GM23338 (cell line): ENCODE results near the gene ERCC6. TPM values are rescaled to one million over a fixed set of nuclear protein-coding genes. Genes with fewer than 3 reads are reported as not detected.

Experiments used
- ATAC-seq: fragments of 200-7000 bp; cut with Tn5 transposase; 3 replicates; pipeline ENCODE4 v1.9.1; 2020
- DNase-seq: peaks from one replicate; pipeline ENCODE4 v3.0.0-alpha.2; 2015; ENCODE audit warnings: low spot score
- H2AFZ ChIP-seq: fragments of 200-600 bp; sonication (generic); 2 replicates; pipeline ENCODE4 v1.8.0; 2016; ENCODE audit warnings: antibody characterized with exemption, mild to moderate bottlenecking, moderate library complexity
- H3F3A ChIP-seq: fragments of 200-600 bp; sonication (generic); replicated peaks from 2 replicates; pipeline ENCODE4 v1.8.0; 2017; ENCODE audit warnings: antibody characterized with exemption, mixed run types, low read depth
- H3K27ac ChIP-seq: fragments of 200-600 bp; sonication (generic); 2 replicates; pipeline ENCODE4 v1.6.1; 2016; ENCODE audit warnings: low read depth
- H3K27me3 ChIP-seq: fragments of 200-600 bp; sonication (generic); 2 replicates; pipeline ENCODE4 v1.8.0; 2016; ENCODE audit warnings: mild to moderate bottlenecking, mixed run types, moderate library complexity; ENCODE audit not compliant: insufficient read depth
- H3K36me3 ChIP-seq: fragments of 200-600 bp; sonication (generic); 2 replicates; pipeline ENCODE4 v1.8.0; 2016; ENCODE audit warnings: mild to moderate bottlenecking; ENCODE audit not compliant: insufficient read depth
- H3K4me1 ChIP-seq: fragments of 200-600 bp; sonication (generic); 2 replicates; pipeline ENCODE4 v1.8.0; 2016; ENCODE audit warnings: mild to moderate bottlenecking, moderate library complexity; ENCODE audit not compliant: insufficient read depth
- H3K4me2 ChIP-seq: fragments of 200-600 bp; sonication (generic); 2 replicates; pipeline ENCODE4 v1.7.1; 2017; ENCODE audit warnings: mixed run types
- H3K4me3 ChIP-seq: fragments of 200-600 bp; sonication (generic); 2 replicates; pipeline ENCODE4 v1.6.1; 2016; ENCODE audit warnings: mixed run types
- H3K79me2 ChIP-seq: fragments of 200-600 bp; sonication (generic); replicated peaks from 2 replicates; pipeline ENCODE4 v1.8.0; 2017; ENCODE audit warnings: mild to moderate bottlenecking; ENCODE audit not compliant: insufficient read depth
- H3K9me2 ChIP-seq: fragments of 200-600 bp; sonication (generic); 2 replicates; pipeline ENCODE4 v1.8.0; 2017; ENCODE audit not compliant: insufficient read depth
- H4K20me1 ChIP-seq: fragments of 200-600 bp; sonication (generic); replicated peaks from 2 replicates; pipeline ENCODE4 v1.8.0; 2017; ENCODE audit warnings: mild to moderate bottlenecking; ENCODE audit not compliant: insufficient read depth
- H3K27ac Mint-ChIP-seq: 2 replicates; pipeline ENCODE4 v1.8.0; 2020; ENCODE audit warnings: inconsistent platforms, mild to moderate bottlenecking, moderate library complexity, mixed read lengths
- H3K27me3 Mint-ChIP-seq: 3 replicates; pipeline ENCODE4 v1.8.0; 2022; ENCODE audit warnings: low read depth, mild to moderate bottlenecking, moderate library complexity, mixed read lengths, inconsistent platforms; ENCODE audit not compliant: insufficient read depth, poor library complexity
- H3K36me3 Mint-ChIP-seq: 3 replicates; pipeline ENCODE4 v1.8.0; 2021; ENCODE audit warnings: low read depth, mild to moderate bottlenecking, inconsistent platforms, moderate library complexity, mixed read lengths
- H3K4me1 Mint-ChIP-seq: 3 replicates; pipeline ENCODE4 v1.8.0; 2020; ENCODE audit warnings: mild to moderate bottlenecking, inconsistent platforms, mixed read lengths
- H3K4me3 Mint-ChIP-seq: 3 replicates; pipeline ENCODE4 v1.8.0; 2021; ENCODE audit warnings: moderate library complexity, mild to moderate bottlenecking, inconsistent platforms, mixed read lengths
- H3K9me3 Mint-ChIP-seq: 3 replicates; pipeline ENCODE4 v1.8.0; 2020; ENCODE audit warnings: moderate library complexity, mild to moderate bottlenecking, inconsistent platforms, mixed read lengths
- CREB1 ChIP-seq: fragments of 250-450 bp; sonication (Bioruptor Pico); IDR thresholded peaks from 2 replicates; pipeline ENCODE4 v1.5.0; 2020; ENCODE audit warnings: low read depth, mild to moderate bottlenecking, moderate library complexity
- EZH2 ChIP-seq: fragments of 200-600 bp; sonication (generic); IDR thresholded peaks from one replicate; pipeline ENCODE4 v1.8.0; 2017; ENCODE audit warnings: antibody characterized with exemption, mild to moderate bottlenecking, low read depth; ENCODE audit not compliant: unreplicated experiment
- EZH2phosphoT487 ChIP-seq: fragments of 200-600 bp; sonication (generic); IDR thresholded peaks from one replicate; pipeline ENCODE4 v1.8.1; 2018; ENCODE audit warnings: antibody characterized with exemption; ENCODE audit not compliant: unreplicated experiment
- JUNB ChIP-seq: IDR thresholded peaks from one replicate; pipeline ENCODE4 v1.6.1; 2016; ENCODE audit warnings: antibody characterized with exemption; ENCODE audit not compliant: unreplicated experiment
- NANOG ChIP-seq: IDR thresholded peaks from 2 replicates; pipeline ENCODE4 v1.6.1; 2016; ENCODE audit warnings: antibody characterized with exemption, borderline replicate concordance
- POLR2AphosphoS5 ChIP-seq: IDR thresholded peaks from 2 replicates; pipeline ENCODE4 v1.6.1; 2016; ENCODE audit warnings: antibody characterized with exemption, low read depth
- STAT1 ChIP-seq: IDR thresholded peaks from one replicate; pipeline ENCODE4 v1.6.1; 2016; ENCODE audit warnings: antibody characterized with exemption; ENCODE audit not compliant: unreplicated experiment
- ZNF114 ChIP-seq: fragments of 250-450 bp; sonication (Bioruptor Pico); IDR thresholded peaks from 2 replicates; pipeline ENCODE4 v1.5.0; 2020; ENCODE audit warnings: mild to moderate bottlenecking, moderate library complexity
- ZNF331 ChIP-seq: fragments of 250-450 bp; sonication (Bioruptor Pico); IDR thresholded peaks from 2 replicates; pipeline ENCODE4 v1.5.0; 2020; ENCODE audit warnings: low read depth, mild to moderate bottlenecking, moderate library complexity
- polyA plus RNA-seq: library from polyadenylated mRNA; unstranded; fragments of >200 nt; fragmentation: Nextera tagmentation; extraction: Ambion mirVana; gene quantifications from 2 replicates; pipeline ENCODE4 v1.2.1, GENCODE V29; 2016
- total RNA-seq: library from RNA; depleted of rRNA; stranded (reverse); fragments of >200 nt; shearing (Covaris generic); gene quantifications from 2 replicates; pipeline ENCODE4 v1.2.3, GENCODE V29; 2014
- TF ChIP-seq, protein P1 (sequence below): IDR thresholded peaks from one replicate; pipeline ENCODE4 v1.6.1; 2018; ENCODE audit warnings: antibody characterized with exemption; ENCODE audit not compliant: unreplicated experiment
- TF ChIP-seq, protein P2 (sequence below): fragments of 250-450 bp; sonication (Bioruptor Pico); IDR thresholded peaks from 2 replicates; pipeline ENCODE4 v1.5.0; 2020; ENCODE audit warnings: mild to moderate bottlenecking, moderate library complexity
- TF ChIP-seq, protein P3 (sequence below): IDR thresholded peaks from 2 replicates; pipeline ENCODE4 v1.6.1; 2016; ENCODE audit warnings: antibody characterized with exemption
- TF ChIP-seq, protein P4 (sequence below), 2 experiments: fragments of 200-600 bp in 1 of 2; sonication (generic) in 1 of 2; conservative IDR thresholded peaks; 2 replicates each; pipeline versions ENCODE4 v1.5.1 to v1.6.1; 2016 to 2017; ENCODE audit warnings: antibody characterized with exemption in 2 of 2, low read depth in 2 of 2, mild to moderate bottlenecking in 2 of 2, moderate library complexity in 1 of 2

Gene ERCC6
- total and polyA plus RNA-seq, 2 experiments from 2014 or later: 2.5 to 13.8 TPM

DNA sequence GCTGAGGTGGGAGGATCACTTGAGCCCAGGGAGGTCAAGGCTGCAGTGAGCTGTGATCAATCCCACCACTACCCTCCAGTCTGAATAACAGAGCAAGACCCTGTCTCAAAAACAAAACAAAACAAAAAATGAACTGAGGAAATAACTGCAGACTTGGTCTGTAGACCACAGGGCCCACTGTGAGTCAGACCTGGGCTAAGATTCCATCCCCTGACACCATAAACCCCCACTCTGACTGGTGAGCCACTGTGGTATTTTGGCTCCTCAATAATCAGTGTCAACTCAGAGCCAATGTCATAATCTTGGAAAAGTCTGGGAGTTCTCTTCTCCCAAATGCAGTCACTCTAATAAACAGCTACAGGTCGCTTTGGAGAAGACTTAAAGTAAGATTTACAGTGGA lies 24.0 kb upstream of the ERCC6 start:
- Mint-ChIP-seq H3K9me3 (peaks cover 2% of the 10 kb centered on the region; the same call in 2 of the 3 replicates), H3K27ac (no peak overlapping the region), H3K36me3 (no peaks in the 10 kb centered on the region), H3K4me3 (no peak overlapping the region), H3K27me3 (peaks cover 5% of the 10 kb centered on the region), H3K4me1 (peaks cover 11% of the 10 kb centered on the region)
- DNase-seq (no peak), ATAC-seq (no peak)
- Histone ChIP-seq H2AFZ (no peak overlapping the region), H3K79me2 (no peaks in the 10 kb centered on the region), H3K9me2 (peaks cover 2% of the 10 kb centered on the region; the same call in 1 of the 2 replicates), H3K27ac (no peak overlapping the region), H3K36me3 (no peaks in the 10 kb centered on the region), H3K27me3 (no peaks in the 10 kb centered on the region), H4K20me1 (no peaks in the 10 kb centered on the region), H3F3A (no peaks in the 10 kb centered on the region), H3K4me3 (no peak overlapping the region), H3K4me2 (no peak overlapping the region), H3K4me1 (peaks cover 4% of the 10 kb centered on the region; the same call in 1 of the 2 replicates)
- TF ChIP-seq ZNF331 (CRISPR knock-in tag): no peak
- no peak for TF ChIP-seq EZH2
- TF ChIP-seq NANOG: no peak
- TF ChIP-seq JUNB: no peak
- no peak for TF ChIP-seq CREB1 (CRISPR knock-in tag)
- TF ChIP-seq, protein P1, sequence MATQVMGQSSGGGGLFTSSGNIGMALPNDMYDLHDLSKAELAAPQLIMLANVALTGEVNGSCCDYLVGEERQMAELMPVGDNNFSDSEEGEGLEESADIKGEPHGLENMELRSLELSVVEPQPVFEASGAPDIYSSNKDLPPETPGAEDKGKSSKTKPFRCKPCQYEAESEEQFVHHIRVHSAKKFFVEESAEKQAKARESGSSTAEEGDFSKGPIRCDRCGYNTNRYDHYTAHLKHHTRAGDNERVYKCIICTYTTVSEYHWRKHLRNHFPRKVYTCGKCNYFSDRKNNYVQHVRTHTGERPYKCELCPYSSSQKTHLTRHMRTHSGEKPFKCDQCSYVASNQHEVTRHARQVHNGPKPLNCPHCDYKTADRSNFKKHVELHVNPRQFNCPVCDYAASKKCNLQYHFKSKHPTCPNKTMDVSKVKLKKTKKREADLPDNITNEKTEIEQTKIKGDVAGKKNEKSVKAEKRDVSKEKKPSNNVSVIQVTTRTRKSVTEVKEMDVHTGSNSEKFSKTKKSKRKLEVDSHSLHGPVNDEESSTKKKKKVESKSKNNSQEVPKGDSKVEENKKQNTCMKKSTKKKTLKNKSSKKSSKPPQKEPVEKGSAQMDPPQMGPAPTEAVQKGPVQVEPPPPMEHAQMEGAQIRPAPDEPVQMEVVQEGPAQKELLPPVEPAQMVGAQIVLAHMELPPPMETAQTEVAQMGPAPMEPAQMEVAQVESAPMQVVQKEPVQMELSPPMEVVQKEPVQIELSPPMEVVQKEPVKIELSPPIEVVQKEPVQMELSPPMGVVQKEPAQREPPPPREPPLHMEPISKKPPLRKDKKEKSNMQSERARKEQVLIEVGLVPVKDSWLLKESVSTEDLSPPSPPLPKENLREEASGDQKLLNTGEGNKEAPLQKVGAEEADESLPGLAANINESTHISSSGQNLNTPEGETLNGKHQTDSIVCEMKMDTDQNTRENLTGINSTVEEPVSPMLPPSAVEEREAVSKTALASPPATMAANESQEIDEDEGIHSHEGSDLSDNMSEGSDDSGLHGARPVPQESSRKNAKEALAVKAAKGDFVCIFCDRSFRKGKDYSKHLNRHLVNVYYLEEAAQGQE: no peak
- TF ChIP-seq, protein P2, sequence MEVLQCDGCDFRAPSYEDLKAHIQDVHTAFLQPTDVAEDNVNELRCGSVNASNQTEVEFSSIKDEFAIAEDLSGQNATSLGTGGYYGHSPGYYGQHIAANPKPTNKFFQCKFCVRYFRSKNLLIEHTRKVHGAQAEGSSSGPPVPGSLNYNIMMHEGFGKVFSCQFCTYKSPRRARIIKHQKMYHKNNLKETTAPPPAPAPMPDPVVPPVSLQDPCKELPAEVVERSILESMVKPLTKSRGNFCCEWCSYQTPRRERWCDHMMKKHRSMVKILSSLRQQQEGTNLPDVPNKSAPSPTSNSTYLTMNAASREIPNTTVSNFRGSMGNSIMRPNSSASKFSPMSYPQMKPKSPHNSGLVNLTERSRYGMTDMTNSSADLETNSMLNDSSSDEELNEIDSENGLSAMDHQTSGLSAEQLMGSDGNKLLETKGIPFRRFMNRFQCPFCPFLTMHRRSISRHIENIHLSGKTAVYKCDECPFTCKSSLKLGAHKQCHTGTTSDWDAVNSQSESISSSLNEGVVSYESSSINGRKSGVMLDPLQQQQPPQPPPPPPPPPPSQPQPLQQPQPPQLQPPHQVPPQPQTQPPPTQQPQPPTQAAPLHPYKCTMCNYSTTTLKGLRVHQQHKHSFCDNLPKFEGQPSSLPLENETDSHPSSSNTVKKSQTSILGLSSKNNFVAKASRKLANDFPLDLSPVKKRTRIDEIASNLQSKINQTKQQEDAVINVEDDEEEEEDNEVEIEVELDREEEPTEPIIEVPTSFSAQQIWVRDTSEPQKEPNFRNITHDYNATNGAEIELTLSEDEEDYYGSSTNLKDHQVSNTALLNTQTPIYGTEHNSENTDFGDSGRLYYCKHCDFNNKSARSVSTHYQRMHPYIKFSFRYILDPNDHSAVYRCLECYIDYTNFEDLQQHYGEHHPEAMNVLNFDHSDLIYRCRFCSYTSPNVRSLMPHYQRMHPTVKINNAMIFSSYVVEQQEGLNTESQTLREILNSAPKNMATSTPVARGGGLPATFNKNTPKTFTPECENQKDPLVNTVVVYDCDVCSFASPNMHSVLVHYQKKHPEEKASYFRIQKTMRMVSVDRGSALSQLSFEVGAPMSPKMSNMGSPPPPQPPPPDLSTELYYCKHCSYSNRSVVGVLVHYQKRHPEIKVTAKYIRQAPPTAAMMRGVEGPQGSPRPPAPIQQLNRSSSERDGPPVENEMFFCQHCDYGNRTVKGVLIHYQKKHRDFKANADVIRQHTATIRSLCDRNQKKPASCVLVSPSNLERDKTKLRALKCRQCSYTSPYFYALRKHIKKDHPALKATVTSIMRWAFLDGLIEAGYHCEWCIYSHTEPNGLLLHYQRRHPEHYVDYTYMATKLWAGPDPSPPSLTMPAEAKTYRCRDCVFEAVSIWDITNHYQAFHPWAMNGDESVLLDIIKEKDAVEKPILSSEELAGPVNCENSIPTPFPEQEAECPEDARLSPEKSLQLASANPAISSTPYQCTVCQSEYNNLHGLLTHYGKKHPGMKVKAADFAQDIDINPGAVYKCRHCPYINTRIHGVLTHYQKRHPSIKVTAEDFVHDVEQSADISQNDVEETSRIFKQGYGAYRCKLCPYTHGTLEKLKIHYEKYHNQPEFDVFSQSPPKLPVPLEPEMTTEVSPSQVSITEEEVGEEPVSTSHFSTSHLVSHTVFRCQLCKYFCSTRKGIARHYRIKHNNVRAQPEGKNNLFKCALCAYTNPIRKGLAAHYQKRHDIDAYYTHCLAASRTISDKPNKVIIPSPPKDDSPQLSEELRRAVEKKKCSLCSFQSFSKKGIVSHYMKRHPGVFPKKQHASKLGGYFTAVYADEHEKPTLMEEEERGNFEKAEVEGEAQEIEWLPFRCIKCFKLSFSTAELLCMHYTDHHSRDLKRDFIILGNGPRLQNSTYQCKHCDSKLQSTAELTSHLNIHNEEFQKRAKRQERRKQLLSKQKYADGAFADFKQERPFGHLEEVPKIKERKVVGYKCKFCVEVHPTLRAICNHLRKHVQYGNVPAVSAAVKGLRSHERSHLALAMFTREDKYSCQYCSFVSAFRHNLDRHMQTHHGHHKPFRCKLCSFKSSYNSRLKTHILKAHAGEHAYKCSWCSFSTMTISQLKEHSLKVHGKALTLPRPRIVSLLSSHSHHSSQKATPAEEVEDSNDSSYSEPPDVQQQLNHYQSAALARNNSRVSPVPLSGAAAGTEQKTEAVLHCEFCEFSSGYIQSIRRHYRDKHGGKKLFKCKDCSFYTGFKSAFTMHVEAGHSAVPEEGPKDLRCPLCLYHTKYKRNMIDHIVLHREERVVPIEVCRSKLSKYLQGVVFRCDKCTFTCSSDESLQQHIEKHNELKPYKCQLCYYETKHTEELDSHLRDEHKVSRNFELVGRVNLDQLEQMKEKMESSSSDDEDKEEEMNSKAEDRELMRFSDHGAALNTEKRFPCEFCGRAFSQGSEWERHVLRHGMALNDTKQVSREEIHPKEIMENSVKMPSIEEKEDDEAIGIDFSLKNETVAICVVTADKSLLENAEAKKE (CRISPR knock-in tag): no peak
- TF ChIP-seq, protein P3, sequence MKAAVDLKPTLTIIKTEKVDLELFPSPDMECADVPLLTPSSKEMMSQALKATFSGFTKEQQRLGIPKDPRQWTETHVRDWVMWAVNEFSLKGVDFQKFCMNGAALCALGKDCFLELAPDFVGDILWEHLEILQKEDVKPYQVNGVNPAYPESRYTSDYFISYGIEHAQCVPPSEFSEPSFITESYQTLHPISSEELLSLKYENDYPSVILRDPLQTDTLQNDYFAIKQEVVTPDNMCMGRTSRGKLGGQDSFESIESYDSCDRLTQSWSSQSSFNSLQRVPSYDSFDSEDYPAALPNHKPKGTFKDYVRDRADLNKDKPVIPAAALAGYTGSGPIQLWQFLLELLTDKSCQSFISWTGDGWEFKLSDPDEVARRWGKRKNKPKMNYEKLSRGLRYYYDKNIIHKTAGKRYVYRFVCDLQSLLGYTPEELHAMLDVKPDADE: no peak
- no peak for TF ChIP-seq EZH2phosphoT487
- TF ChIP-seq ZNF114: no peak
- TF ChIP-seq STAT1: no peak
- no peak for TF ChIP-seq POLR2AphosphoS5
- TF ChIP-seq, protein P4, sequence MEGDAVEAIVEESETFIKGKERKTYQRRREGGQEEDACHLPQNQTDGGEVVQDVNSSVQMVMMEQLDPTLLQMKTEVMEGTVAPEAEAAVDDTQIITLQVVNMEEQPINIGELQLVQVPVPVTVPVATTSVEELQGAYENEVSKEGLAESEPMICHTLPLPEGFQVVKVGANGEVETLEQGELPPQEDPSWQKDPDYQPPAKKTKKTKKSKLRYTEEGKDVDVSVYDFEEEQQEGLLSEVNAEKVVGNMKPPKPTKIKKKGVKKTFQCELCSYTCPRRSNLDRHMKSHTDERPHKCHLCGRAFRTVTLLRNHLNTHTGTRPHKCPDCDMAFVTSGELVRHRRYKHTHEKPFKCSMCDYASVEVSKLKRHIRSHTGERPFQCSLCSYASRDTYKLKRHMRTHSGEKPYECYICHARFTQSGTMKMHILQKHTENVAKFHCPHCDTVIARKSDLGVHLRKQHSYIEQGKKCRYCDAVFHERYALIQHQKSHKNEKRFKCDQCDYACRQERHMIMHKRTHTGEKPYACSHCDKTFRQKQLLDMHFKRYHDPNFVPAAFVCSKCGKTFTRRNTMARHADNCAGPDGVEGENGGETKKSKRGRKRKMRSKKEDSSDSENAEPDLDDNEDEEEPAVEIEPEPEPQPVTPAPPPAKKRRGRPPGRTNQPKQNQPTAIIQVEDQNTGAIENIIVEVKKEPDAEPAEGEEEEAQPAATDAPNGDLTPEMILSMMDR (conservative IDR thresholded peaks at IDR 0.05; ENCODE audit: low read depth in 2 of 2): no peak
